SHP77 treated with DMSO at 0.1 percent for 48 hours (cell line): ENCODE data around the gene PCED1B.

ENCODE experiments used
- DNase-seq: peaks from one replicate; lab custom pipeline; 2025; lab: John Stamatoyannopoulos, UW

PCED1B gene

DNA sequence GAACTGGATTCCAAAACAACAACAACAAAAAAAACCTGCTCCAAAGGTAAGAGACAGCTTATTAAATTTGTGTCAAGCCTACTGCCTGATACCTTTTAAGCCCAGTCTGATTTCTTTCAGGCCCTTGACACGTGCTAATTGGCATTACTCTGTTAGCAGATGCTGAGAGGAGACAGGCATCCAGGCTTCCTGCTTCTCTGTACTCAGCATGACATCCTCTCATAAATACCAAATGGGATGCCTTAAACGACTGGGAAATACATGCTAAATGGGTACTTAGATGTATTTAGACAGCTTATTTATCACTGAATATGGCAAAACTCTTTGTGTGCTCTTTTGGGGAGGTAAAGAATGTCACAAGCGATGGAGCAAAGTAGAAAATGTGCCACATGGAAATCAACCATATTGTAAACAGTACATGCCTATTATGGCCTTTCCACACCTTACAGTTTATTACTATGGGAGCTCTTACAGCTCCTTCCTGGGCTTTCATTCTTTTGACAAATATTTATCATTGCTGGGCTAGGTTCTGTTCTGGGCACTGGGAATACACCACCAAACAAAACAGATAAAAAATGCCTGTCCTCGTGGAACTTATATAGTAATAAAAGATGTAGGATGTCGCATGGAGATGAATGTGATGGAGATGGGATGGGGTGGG, 11.5 kb upstream of the PCED1B start:
- DNase-seq, result no peak

DNA sequence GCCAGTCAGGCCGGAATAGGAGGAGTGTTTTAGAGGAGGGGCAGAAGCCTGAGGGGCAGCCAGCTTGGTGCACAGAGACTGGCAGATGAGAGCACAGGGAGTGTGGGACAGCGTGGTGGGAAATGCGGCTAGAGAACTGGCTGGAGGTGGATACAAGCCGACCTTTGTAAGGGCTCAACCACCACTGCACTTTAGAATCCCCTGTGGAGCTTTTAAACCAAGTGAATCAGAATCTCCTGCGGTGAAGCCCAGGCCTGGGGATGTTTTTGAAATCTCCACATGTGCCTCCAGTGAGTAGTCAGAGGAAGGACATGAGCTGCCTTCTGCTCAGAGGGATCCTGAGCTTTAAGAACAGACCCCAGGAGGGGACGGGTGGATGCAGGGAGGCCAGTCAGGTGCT, 10.9 kb upstream of the PCED1B start:
- no peak for DNase-seq

DNA sequence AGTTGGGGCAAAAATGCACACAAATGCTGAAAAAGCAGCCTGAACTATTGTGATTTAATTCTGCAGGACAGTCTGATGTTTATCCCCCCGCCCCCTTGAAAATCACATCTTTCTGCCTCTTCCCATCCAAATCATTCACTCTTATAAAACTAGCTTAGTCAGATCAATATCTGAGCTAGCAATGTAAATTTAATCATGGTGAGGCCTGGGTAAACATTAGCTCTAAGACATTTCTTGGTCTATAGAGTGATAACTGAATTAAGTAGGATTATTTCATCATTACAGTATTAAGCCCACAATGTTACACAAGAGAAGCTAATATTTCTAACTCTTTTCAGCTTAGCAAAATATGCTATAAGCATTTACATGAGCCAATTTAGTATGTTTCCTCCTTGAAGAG, 9.1 kb upstream of the PCED1B start:
- no peak for DNase-seq

DNA sequence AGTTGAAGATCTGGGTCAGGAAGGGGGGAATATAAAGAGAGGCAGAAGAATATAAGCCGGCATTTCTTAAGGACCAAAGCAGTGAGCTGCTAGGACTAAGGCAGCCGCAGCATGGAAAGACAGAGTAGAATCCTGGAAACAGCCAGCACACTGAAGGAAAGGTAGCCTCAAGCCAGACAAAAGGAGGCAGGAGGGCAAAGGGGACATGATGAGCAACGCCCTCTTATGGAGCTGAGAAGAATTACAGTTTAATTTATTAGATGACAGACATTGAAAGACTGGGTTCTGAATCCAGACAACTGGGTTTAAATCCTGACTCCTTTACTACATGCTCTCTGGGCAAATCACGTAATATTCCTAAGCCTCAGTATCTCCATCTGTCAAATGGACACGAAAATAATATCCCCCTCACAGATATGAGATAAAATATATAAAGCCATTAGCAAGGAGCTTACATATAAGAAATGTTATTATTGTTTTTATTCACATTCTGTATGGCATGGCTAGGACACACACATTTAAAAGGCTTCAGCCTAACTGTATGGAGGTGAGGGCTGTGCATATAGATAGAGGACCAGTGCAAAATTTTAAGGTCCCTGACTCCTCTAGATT, 8.1 kb upstream of the PCED1B start:
- DNase-seq, result peak; percentile 22

DNA sequence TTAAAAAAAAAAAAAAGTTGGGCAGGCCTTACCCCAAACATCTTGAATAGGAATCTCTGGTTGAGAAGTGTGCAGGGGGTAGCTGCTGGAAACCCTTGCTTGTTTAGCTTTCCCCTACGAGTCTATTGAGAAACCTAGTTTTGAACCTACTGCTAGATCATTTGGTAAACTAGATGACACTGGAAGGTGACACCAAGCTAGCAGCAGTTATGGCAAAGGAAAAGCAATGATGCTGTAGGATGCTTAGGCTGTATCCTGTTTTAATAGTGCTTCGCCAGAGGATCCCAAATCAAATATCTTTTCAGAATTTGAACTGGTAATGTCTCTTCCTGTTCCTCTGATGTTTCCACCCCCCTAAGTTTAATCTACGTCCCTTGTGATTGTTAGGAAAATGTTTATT, 5.5 kb upstream of the PCED1B start:
- DNase-seq, result no peak

DNA sequence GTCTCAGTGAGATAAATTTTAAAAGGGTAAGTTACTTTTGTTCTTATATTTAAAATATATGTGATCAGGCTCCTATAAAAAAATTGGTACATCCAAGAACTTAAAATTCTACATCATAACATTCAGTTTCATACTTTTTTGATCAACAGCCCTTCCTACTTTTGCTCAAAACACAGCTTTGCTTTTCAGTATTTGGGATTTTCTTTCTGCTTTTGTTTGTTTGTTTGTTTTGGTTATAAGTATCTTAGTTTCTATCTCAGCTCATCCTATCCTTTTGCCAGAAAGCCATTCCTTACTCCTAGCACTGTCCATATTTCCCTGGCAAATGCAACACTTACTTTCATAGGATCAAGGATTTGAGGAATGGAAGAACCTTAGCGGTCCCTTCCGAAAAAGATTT, 4.7 kb upstream of the PCED1B start:
- DNase-seq, result no peak

DNA sequence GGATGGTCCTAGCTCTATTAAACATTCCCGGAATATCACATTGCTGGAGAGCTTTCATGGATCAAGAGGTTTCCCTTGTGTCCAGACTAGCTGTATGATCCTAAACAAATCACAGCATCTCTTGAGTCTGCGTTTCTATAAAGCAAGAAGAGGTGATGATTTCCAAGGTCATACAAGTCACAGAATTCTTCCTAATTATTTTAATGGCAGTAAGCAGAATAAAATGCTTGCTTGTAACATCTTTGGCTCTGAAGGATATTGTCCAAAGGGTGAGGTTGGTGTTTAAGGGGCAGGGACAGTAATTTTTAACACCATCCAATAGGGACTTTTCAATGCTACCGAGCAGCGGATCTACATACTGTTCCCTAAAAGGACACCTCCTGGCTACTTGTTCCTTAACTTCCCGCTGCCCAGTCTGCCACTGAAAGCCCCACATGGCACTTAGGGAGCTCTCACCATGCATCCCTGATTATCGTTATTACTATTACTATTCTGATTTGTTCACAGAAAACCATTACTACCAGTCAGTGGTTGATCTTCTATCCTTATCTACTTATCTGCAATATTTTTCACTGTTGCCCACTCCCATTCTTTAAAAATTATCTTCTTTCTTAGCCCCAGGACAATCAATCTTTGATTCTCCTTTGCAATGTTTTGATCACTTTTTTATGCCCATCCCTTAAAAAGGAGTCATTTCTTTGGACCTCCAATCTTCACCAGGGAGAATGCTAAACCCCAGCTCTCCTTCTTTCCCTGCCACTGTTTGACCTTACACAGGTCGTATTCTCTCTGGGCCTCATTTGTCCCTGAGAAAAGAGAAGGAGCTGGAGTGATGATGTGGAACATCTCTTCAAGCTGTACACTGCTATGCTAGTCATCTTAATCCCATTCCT, 4.0 kb upstream of the PCED1B start:
- DNase-seq, result no peak

DNA sequence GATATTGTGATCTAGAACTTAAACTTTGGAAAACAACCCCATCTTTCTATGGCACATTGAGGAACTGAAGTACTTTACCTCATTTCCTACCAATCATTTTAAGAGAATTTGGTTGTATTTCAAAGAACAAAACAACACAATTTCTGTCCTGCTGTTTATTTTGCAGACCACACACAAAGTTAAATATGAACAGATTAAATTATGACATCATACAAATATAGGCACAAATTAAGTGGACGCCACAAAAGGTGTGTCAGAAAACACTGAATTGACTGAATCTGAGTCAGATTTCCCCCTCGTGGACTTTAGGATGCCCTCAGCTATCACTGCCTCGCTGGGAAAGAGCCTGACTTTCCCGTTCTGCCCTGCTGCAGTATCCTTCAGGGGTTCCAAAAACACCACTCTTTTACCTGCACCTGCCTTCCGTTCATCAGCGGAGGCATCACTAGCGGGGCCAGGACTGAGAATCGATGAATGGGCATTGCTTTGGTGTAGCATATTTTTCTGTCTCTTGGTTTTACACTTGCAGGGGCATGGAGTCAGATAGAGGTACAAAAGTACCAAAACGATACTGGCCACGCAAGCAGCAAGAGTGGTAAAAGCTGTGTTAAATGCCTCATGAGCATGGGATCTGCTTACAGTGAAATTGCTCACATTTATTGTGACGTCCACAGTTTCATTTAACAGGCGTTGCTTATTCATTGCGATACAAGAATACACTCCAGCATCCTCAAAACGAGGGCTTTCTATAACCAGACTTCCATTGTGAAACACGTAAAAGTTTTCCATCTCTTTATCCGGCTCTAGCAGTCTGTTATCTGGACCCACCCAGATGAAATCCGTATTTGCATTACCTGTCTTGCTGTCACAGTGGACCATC, 2.0 kb upstream of the PCED1B start:
- DNase-seq, result no peak

DNA sequence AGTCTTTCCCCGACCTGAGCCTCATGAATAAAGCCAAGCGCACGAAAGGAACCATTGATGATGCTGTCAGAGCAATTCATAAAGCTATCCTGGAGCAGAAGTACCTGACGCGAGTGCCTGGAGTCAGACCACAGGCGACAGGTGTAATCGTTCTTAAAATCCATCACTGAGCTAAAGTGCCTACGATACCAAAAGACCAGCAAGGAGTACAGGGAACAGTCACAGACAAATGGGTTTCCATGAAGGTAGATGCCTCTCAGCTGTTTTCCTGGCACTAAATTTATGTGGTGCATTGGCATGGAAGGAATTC, 1.4 kb upstream of the PCED1B start:
- DNase-seq, result no peak

DNA sequence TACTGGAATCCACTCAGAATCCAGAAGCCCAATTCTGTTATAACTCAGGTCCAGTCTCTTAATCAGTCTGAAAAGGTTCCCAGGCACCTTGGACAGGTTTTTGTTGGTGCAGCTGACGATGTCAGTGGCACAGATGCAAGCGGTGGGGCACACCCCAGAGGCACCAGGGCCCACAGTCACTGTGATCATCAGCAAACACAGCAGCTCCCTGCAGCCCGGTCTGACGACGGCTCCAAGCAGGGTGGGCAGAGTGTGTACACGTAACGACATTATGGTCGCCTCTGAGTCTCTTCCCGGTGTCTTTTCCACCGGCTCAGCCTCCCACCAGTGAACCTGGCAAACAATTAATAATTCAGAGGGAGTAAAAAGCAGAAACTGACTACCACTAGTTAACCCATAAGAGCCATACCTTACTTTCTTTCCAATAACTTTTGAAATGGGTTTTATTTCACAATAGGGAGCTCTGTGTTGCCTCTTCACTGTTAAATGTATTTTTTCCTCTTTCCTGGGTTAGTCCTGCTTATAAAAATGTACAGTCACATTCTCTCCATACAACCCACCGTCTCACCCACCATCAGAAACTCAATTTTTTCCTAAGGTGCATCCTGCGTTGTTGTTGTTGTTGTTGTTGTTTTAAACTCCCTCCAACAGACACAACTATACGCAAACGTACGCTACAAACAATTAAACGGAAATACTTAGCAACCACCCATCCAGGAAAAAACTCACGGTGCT, 521 bp upstream of the PCED1B start:
- peak; percentile 52 for DNase-seq

DNA sequence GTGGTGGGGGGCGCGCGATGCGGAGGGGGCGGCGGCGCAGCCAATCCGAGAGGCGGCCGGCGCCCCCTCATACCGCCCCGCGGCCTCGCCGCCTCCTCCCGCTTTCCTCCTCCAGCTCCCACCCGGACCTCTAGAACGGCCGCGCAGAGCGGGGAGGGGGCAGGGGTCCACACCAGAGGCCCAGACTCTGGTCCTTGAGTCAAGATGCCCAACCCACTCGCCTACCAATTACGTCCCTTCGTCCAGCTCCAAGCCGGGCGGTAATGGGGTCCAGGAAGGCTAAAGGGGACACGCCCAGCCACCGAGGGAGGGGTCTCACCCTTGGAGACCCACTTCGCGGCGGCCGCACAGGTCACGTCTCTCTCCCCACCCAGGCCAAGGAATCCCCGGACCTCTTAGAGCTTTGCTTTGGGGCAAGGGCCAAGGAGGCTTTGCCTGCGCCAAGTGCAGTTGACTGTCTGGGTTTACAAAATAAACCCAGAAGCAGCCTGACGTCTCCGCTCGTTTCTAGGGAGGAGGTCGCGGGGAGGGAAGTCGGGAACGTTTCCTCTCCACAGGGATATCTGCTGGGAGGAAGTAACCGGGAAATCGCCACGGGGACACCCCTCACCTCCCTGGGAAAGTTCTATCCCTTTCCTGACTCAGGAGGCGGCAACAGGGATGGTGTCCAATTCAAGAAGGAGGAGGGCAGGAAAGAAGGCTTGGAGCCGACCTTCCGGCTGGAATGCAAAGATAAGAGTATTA, 732 bp downstream of the PCED1B start:
- peak; percentile 64 for DNase-seq

DNA sequence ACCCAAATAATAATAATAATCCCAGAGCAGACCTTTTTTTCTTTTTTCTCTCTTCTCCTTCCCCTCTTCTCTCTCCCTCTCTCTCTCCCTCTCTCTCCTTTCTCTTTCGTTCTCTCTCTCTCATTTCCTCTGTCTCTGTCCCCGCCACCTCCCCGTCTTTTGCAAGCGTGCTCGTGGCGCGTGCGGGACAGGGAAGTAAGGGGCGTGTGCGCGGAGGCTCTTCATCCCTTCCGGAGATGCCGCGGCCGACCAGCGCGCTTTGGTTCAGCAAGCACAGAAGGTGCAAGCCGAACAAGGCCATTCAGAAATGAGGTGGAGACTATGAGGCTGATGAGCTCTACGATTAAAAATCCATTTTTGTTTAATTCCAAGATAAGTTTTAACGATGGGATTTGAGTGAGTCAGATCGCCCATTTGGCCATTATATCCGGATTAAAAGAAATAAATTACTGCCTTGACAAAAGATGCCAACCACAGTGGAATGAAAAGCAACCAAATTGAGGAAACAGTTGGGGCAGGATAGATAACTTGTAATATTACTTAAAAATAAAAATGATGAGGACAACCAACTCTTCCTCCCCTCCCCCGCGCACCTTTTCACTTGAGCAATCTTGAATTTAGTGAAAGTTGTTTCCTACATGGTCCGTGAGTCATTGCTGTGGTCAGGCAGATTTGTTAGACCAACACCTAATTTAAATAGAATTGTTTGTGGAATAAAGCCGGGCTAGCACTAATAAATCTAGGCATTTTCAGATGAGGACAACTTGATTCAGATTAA, 1.5 kb downstream of the PCED1B start:
- peak; percentile 37 for DNase-seq

DNA sequence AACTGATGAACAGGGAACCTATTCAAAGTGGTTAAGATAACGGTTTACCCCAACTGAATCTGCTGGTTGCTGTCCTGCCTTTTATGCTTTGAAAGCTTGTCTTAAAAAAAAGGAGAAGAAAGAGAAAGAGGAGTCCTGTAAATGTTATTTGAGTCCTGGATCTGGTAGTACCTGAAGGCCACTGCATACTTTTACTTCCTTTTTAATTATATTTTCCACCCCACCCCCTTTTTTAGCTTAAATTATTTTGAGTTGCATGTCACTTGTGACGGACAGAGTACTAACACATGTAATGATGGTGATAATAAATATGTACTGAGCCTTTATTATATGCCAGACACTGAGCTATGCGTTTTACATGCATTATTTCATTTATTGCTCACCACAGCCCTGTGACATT, 2.9 kb downstream of the PCED1B start:
- no peak for DNase-seq

DNA sequence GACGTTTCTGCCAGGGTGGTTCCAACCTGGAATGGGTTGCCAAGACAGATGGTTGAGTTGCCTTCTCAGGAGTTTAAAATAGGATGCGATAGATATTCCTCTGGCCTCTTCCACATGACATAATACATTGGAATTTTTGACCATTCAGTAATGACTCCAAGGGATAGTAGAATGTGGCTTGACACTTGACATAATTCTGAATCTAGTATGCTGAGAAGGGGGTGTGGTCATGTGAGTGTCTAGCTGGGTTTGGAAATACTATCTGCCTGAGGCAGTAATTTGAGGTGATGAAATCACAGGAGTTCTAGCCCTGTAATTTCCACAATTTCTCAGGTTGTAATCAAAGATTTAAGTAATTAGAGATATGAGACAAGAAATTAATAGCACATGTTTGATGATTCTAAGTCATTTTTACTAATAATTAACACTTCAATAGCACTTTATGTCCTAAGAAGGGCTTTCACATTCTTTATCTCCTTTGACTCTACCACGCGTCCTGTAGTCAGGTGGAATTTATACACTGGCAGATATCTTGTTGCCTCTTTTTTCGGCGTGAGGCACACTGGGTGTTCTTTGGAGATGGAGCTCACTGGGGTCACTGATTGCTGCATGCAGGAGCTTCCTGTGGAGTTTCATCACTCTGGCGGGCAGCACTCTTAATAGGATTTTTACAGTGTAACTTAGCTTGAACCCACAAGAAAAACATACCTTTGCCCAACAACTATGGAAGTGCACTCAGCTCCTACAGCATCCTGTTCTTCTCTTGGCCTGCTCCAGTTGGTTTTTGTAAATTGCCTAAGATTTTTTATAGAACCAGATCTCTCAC, 3.6 kb downstream of the PCED1B start:
- DNase-seq, result peak; percentile 29

DNA sequence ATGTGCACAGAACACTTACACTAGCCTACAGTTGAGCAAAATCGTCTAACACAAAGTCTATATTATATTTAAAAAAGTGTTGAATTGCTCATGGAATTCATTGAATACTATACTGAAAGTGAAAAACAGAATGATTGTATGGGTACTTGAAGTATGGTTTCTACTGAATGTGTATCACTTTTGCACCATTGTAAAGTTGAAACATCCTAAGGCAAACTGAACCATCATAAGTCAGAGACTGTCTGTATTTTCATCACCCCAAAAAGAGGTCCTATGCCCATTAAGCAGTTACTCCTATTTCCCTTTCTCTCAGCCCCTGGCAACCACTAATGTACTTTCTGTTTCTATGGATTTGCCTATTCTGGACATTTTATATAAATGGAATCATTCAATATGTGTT, 4.8 kb downstream of the PCED1B start:
- DNase-seq, result no peak

DNA sequence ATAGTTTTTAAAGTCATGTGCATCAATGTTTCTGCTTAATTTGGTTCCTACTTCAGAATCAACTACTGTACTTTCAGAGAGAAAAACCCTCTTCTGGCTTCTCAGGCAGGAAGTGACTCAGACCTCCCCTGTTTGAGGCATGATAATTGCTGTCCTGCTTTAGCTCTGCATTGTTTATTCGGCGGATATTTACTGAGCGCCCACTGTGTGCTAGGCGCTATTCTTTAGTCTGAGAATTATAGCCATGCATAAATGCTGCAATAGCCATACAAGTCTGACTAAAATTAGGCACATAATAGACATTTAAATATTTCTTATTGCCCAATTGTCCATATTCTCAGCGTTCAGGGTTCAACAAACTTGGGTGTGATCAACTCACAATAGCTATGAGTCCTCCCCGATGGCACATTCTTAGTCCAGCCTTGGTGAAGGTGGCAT, 6.4 kb downstream of the PCED1B start:
- DNase-seq, result peak; percentile 79

DNA sequence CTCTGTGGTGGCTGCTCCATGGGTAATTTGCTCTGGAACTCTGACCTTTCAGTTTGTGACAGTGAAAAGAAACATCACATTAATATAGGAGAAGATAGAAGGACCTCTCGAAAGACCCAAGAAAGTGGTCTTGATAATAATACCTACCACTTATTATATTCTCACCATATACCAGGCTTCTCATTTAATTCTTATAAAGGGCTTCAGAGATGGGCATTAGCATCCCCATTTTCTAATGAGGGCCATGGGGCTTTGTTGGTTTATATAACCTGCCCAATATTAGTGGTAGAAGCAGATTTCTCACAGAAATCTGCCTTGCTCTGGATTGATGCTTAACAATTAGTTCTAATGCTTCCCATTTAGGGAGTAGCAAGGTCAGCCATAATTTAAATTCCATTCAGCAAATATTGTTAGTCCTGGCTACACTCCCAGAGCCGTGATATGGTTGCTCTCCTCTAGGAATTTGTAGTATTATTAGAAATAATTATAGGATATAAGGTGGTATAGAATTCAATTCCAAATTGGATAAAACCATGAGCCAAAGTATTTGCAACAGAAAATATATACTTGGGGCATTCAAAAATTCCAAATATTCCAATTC, 7.8 kb downstream of the PCED1B start:
- peak; percentile 32 for DNase-seq

DNA sequence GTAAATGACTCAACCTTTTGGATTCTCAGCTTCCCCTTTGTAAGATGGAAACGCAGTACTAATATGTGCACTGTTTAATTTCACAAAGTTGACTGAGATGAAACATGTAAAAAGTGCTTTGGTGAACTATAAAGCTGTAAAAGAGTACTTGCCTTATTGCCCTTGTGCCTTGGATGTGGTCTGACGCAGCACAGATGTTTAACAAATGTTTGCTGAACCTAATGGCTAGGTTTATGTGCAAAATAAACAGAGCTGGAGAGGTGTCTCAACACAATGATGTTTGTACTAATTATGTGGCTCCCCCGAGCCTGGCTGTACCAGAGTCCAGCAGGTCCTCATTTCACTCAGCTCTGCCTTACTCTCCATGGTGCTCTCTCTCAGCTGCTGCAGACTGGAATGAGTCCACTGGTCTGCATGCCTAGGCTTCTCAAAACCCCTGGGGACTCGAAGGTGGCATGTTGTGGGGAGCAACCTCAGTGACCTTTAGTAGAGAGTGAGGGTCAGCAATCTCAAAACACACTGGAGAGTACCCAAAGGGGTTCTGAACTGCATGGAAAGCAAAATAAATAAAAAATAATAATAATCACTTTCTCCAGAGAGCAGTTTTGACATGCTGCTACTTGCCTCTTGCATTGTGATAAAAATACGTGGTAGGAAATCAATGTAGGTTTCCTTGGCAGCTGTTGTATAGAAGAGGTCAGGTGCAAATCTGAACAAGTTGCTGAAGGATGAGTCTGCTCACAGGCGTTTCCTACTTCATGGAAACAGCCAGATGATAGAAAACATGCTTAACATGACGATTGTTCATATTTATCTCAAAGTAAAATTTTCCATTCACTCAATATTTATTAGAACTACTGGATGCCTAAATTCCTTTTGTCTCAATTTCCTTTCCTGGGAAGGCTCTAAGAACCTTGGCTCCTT, 8.9 kb downstream of the PCED1B start:
- DNase-seq, result peak; percentile 92
